ENCODE measurements around the gene IFTAP. TPM values are rescaled to one million over a fixed set of nuclear protein-coding genes. Genes with fewer than 3 reads are reported as not detected.
"Not testable (repeated sequence)": the region's sequence is repeated elsewhere in the genome, so short reads cannot be mapped to it uniquely, and the experiment has no call there.

Gene IFTAP
- total RNA-seq, 1 experiment from 2014 or later: 58.0 TPM

DNA sequence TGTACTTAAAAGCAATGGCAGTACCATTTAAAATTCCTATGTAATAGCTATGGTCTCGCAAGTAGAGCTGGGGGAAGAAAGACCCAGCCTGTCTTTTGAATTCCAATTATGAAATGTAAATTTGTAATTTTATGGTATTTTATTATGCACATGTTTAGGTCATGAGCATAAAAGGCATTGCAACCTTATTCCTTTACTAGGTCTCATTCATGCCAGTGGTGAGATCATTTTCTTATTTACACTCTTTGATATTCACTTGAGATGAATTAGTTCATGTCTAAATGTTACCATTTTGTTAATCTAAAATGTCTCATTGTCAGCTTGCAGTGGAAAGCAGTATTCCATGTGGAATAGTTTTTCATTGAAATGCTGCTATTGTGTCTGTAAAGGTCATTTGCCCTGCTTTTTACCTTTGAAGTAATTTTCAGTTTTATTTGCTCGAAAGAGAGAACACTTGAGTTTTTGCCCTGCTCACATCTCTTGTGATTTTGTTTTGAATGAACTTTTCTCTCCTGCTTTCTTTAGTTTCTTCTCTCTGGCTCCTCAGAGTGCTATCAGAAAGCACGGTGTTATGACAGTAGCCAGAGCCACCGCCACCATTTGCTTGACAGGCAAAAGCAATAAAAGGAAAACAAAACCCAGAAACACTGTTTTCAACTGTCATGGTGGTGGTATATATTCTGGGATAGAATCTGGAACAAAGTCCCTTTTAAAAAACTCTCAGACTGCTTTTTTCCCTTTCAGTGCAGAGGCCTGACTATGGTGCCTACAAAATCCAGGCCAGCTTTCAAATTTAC lies 41.0 kb downstream of the IFTAP start:
- DNase-seq (ENCODE audit: low read depth): no peak

DNA sequence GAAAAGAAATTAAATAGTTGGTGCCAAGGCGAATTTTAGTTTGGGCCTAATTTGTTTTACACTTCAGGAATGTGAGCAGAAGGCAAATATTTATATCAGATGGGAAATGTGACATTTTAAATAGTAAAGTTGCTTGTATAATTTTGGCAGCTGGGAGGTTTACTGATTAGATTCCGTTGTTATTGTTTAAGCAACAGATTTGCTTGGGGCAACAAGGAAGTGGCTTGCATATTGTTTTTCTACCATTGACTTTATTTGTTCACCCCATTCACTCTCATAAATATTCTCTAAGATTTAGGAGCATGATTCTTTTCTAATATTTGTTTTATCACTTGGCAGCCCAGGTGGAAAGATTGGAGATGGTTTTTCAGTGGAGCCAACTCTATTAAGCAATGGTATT lies 44.3 kb downstream of the IFTAP start:
- no peak for DNase-seq (ENCODE audit: low read depth)

DNA sequence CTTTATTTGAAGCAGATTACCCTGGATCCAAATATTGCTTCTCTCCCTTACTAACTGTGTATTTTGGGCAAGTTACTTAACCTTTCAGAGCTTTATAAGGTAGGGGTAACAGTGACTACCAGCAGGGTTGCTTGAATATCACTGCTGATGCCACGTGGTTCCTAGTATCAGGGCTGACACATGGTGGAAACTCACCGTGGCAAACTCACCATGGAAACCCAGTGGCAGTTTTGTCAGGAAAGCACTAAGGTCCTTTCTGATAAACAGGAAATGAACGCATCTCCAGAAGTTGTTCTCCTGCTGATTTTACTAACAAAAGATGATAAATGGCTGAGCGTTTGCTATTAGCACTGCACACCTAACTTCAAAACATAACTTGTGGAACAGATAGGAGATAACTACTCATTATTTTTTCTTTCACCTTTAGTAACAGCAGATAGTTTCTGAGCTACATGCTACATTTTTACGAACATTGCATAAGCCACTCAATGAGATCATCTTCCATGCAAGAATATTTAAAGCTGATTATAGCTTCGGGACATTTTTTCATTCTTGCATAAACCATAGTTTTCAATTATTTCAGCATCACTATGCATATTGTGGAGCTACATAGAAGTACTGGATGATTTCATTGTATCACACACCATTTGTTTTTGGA lies 63.4 kb downstream of the IFTAP start:
- no peak for DNase-seq (ENCODE audit: low read depth)

DNA sequence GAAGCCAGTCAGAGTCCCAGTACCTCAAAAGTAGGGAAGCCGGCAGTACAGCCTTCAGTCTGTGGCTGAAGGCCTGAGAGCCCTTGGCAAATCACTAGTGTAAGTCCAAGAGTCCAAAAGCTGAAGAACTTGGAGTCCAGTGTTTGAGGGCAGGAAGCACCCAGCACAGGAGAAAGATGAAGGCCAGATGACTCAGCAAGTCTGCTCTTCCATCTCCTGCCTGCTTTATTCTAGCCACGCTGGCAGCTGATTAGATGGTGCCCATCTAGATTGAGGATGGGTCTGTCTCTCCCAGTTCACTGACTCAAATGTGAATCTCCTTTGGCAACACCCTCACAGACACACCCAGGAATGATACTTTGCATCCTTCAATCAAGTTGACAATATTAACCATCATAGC lies 67.1 kb downstream of the IFTAP start:
- DNase-seq (ENCODE audit: low read depth): not testable (repeated sequence)

DNA sequence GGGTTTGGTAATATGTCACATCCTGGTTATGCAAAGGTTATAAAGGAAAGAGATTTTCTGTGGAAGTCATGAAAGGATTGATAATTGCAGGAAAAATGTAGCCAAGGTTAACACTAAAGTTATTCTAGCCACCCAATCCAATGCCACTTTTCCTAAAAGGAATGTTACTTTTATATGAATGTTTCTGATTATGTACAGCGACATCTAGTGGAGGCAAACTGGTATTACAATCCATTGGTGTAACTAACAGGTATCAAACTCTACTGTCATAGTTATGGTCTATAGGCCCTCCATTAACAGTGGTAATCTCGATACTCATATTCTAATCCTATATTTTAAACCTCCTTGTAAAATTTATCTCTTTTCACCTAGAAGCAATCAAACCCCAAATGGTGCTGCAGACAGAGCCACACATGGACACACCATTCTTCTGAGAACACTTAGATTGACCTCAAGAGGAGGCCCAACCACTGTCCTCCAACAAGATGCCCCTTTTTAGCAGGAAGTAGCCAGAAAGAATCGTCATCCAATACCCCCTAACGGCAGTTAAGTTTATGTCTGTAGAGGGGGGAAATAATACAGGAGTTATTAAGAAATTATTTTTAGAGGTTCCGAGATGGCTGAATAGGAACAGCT lies 78.6 kb downstream of the IFTAP start:
- DNase-seq (ENCODE audit: low read depth): peak; percentile 53

DNA sequence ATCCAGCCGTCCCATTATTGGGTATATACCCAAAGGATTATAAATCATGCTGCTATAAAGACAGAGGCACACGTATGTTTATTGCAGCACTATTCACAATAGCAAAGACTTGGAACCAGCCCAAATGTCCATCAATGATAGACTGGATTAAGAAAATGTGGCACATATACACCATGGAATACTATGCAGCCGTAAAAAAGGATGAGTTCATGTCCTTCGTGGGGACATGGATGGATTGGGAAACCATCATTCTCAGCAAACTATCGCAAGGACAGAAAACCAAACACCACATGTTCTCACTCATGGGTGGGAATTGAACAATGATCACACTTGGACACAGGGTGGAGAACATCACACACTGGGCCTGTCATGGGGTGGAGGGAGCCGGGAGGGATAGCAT lies 85.2 kb downstream of the IFTAP start:
- DNase-seq (ENCODE audit: low read depth): not testable (repeated sequence)

DNA sequence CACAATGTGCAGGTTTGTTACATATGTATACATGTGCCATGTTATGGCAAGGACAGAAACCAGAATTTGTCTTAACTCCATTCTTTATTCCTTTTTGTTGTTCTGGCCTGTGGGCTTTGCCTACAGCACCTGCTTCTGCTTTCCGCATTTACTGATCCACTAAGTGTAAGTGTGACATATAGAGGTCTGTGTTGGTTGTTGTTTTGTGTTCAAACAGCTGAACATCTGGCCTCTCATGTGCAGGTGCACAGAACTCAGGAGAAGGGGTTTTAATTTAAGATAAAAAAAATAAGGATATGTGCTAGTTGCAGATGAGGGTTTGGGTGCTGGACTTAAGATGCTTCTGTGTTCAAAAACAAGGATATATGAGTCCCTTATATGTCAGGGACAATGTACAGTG lies 89.5 kb downstream of the IFTAP start:
- no peak for DNase-seq (ENCODE audit: low read depth)

DNA sequence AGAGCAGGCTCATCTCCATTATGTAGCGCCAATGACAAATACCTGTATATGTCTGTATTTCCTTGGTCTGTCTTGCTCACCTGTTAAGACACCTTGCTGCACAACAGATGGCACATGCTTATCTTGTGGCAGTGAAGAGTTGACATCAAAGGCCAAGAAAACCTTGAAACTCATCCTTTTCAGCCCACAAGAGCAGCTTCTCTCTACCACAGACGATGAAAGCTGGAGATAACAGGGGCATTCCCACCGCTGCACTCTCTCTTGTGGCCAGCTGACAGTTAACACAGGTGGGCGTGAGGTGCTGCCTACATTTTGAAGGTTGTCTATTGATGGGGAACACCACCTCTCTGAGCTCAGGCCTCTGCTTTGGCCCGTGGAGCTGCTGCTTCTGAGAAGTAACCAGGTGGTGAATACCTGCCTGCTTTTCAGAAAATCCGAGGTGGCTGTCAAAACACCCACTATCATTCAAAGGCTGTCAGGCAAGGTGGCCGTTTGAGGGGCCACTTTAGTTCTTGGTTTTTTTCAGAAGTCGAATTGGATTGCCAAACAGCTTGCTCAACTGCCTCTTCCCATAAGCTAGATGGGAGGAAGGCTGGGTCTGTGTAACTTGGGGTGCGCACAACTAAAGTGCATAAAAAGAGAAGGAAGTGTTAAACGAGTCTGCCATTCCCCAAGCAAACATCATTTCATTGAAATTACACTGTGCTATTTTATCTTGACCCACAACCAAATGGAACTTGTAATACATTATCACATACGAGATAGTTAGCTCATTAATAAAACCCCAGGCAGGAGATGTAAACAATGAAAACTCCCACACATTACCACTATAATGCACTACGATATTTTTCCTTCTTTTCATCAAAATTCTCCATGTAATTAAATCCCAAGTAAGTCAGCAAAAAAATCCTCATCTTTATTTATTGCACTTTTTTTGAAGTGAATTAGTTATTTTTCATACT lies 90.8 kb downstream of the IFTAP start:
- no peak for DNase-seq (ENCODE audit: low read depth)

DNA sequence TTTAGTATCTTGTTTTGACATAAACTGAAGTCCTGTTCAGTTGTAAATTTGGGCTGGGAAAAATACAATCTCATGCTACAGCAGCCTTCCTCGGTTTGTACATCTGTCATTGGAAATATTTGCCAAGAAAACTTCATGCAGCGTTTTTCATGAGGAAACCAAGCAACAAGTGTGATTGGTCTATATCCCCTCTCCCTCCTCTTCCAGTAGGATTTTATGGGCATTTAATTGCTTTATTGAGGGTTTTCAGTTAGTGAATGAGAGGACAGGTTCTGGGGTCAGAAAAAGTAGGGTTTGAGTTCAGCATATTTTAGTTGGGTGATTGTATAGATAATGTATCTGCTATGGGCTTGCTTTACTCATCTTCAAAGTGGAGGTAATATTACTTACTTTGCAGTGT lies 93.8 kb downstream of the IFTAP start:
- DNase-seq (ENCODE audit: low read depth): no peak

DNA sequence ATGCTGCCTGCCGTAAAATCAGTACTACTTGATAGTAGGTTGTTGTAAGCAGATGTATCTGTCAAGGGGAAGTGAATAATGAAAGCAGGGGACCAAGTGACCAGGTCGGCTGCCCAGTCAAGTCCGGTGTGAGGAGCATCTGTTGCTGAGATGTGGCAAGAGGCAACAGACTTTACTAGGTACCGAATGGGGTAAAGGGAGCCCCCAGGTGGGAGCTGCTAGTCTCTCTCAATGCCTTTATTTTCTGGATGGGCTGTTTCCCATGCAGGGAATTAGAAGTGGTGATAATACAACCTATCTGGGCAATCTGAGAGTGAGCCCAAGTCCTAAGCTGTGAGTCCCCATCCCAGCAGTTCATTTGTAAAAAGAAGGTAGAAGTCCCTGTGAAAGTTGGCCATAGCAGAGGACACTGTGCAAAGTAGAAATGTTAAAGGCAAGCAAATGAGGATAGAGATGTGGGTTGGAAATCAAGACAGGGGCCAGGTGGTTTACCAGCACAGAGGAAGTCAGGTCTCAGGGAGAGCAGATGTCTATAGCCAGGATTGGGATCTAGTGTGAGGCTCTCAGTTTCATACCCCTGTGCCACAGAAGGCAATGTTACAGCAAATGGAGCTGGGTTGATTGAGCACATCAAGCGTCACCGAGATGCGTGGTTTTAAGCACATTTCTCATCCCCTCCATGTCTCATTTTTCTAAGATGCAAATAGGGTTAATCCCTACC lies 94.4 kb downstream of the IFTAP start:
- no peak for DNase-seq (ENCODE audit: low read depth)

DNA sequence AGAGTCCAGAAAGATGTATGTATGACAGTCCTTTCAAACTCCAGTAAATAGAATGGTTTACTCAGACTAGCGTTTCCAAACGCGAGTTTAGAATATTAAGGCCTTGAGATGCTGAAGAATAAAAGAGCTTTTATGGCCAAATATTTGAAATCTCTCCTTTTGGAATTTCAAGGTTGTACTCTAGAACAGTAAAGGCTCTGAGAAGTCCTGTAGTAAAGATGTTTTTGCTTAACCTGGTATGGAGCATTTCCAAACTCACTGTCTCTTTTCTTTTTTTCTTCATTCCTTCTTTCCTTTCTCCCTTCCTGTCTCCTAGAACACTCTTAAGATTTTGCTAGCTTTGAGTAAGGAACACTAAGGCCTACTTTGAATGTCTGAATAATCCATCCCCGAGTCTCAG lies 95.1 kb downstream of the IFTAP start:
- DNase-seq (ENCODE audit: low read depth): no peak

DNA sequence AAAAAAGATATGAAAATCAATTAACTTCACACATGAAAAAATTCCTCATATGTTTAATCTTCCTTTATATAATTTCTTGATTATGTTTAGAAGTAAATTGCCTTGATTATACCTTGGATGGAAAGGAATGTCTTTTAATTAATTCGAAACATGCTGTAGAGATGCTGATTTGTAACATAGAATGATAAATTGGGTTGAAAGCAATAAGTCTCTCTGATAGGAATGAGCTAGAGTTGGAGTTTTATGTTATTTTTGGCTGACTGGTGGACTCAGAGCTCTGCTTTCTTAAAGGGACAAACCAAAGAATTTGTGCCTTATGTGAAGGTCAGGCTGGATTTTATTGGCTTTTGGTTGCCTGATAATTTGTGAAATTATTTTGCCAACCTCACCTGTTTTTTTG lies 98.4 kb downstream of the IFTAP start:
- no peak for DNase-seq (ENCODE audit: low read depth)

DNA sequence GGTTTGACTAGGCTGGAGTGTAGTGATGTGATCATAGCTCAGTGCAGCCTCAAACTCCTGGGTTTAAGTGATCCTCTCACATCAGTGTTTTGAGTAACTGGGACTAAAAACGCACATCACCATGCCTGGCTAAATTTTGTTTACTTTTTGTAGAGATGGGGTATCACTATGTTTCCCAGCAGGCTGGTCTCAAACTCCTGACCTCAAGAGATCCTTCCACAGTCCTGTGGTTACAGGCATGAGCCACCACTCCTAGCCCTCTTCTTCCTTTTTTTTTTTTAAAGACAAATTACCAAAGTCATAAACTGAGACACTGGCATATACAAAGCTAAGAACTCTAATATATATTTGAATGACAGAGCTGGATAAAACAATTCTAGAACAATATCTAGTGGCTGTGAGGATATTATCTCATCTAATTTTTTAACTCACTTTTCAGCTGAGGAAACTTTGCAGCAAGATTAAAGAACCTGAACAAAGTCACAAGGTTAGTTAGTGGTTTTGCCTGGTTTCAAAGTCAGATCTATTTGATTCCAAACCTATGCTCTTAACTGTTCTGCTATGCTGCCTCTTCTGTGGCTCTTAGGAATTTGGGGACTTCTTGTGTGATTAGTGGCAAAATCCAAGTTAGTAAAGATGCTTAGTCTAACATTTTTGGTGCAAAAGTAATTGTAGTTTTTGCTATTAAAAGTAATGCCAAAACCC lies 99.0 kb downstream of the IFTAP start:
- DNase-seq (ENCODE audit: low read depth): no peak

DNA sequence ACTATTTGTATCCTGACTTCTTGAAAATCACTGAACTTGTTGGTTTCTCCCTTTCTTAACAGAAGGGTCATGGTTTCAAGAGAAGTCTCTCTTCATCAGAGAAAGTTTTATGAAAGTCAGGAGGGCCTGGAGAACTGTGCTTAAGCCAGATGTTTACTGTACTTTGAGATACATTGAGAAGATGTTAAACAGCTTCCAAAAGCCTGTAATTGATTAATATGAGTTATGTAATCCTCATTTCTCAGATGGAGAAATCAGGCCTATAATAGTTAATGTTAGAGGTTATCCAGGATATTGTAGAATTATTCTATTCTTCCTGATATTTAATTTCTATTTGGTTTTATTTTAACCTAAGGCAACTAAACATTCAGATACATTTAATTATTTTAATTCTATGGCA lies 100.8 kb downstream of the IFTAP start:
- no peak for DNase-seq (ENCODE audit: low read depth)

DNA sequence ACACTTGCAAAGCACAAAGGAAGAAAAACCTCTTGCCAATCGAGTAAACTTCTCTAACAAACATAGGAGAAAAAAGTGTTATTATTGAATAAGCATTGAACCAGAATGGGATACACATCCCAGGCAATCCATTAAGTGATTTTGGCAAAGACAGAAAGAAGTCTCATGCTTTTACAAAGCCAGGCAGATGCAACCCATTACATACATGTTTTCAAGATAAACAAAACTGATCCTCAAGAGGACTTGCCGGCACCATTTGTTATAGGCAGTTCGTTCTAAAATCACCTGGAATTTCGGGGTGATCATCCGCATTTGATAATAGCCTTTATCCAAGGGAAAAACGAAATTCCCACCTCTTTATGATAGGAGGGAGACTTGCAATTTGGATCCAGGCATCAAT lies 101.3 kb downstream of the IFTAP start:
- DNase-seq (ENCODE audit: low read depth): no peak

DNA sequence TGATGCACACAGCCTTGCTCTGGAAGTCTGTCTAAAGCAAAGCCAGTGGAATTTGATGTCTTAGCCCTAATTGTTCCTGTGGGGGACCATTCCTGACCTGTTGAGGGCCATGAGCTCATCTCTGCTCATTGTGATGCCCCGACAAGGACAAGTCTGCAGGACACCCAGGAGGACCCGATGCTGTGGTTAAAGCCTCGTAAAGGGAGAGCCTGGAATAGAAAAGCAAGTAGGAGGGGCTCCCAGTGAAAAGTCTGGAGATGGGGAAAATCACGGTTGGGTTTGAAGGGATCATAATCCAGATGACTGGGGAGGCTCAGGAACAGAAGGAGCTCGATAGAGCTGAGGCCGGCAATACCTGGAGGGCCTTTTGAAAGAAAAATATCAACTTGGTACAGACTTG lies 102.2 kb downstream of the IFTAP start:
- no peak for DNase-seq (ENCODE audit: low read depth)

DNA sequence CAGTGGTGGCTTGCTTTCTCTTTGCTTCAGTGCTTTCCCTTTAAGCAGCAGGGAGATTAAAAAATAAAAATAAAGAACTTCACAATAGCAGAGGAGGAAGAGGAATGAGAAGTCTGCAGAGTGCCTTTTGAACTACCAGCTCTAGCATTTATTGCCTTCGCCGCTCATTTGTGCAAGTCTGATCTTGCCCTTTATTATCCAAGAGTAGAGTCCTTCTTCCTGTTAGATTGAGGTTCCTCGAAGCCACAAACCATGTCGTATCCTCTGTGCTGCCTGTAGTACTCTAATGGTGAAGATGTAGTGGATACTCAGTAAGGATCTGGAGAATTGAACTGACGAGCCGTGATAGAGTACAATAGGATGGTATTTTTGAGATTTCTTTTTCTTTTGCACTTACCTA lies 105.0 kb downstream of the IFTAP start:
- DNase-seq (ENCODE audit: low read depth): no peak

DNA sequence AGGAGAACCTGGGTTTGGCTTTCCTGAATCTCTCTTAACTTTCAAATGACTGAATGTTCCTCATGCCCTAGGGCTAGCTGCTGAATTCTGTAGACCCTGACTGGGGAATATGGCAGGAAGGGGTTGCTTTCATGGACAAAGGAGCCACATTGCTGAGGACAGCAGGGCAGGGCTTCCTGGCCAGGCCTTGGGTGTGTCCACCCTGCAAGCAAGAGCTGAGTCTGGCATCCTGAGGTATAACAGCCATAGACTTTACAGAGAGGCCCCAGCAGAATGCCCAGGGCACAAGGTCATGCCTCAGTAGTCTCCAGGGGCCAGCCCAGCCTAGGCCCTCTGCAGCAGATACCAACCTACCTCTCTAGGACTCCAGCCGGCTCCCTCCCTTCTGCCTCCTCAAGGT lies 105.9 kb downstream of the IFTAP start:
- no peak for DNase-seq (ENCODE audit: low read depth)

DNA sequence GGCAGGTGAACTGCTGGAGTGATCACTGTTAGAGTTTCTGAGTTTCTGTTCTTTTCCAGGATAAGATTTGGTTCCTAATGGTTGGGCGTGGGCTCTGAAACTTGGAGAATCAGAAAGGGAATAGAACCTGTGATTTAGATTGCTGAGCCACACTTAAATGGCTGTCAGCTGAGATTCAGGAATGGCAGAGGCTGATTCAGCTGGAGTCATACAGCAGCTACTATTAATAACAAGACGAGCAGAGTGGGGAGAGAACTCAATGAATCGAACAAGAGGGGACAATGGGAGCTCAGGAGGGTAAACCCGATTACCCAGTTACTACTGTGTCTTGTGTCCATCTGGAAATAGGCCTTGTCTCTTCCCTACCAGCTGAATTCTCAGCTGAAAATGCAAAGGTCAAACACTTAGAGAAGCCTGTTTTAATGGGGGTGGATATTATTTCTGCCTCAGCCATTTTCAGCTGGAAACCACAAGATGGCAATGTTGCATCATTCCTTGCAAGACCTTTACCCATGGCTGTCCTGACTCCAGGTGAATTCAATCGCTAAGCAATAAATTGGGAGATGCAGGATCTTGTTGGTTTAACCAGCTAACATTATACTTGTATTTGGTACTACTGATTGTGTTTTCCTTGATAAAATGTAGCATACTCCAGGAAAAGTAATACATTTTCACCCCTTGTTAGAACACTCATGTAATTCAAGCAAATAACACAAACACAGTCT lies 108.2 kb downstream of the IFTAP start:
- DNase-seq (ENCODE audit: low read depth): peak; percentile 45

DNA sequence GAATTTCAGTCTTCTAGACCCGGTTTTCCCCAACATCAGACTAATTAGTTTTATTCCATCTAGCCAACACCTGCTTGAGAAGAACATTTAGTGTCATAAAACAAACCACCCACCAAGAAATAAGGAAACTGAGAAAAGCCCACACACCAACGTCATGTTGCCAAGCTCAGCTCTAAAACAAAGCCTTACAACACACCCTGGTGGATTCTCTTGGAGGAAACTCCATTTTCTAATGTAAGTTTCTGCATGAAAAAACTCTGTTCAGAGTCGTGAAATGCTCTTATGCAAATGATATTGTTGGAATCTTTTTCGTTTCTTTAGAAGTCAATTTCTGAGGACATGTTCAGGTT lies 108.7 kb downstream of the IFTAP start:
- DNase-seq (ENCODE audit: low read depth): no peak
